ENCODE data around the gene UVRAG. TPM values are rescaled to one million over a fixed set of nuclear protein-coding genes. Genes with fewer than 3 reads are reported as not detected.

The UVRAG gene
- total RNA-seq, 1 experiment from 2014 or later = 29.5 TPM

- Histone ChIP-seq H3K27me3 (ENCODE audit: control insufficient read depth, insufficient read depth, low read length) (no peaks in the 10 kb centered on the region), H3K36me3 (ENCODE audit: control insufficient read depth, insufficient read depth, low read length) (no peaks in the 10 kb centered on the region), H3K9me3 (ENCODE audit: control insufficient read depth, insufficient read depth, low read depth, low read length) (no peaks in the 10 kb centered on the region), H3K27ac (ENCODE audit: low read length) (no peak overlapping the region), H3K4me1 (ENCODE audit: control insufficient read depth, insufficient read depth, low read length) (0 out of 2 replicates have a peak, but pooled peaks cover 3% of the 10 kb centered on the region), H3K4me3 (ENCODE audit: low read depth in 2 of 2, low read length in 2 of 2) (no peak overlapping the region)
- TF ChIP-seq TCF7L2 (IDR thresholded peaks at IDR 0.05; ENCODE audit: low read depth, low read length) = no peak
- TF ChIP-seq CTCF (IDR thresholded peaks at IDR 0.05) = no peak
- no peak for TF ChIP-seq POLR2AphosphoS5 (IDR thresholded peaks at IDR 0.05; ENCODE audit: low read depth, low read length)
- TF ChIP-seq SIN3A (IDR thresholded peaks at IDR 0.05; ENCODE audit: borderline replicate concordance, insufficient read depth, low read depth, low read length) = no peak
- TF ChIP-seq REST (IDR thresholded peaks at IDR 0.05; ENCODE audit: insufficient read depth in 1 of 2, low read depth in 2 of 2, low read length in 1 of 2) = no peak
- DNase-seq (ENCODE audit: low read depth, low spot score) (no peak), ATAC-seq (no peak)
- intact Hi-C loops (cut with micrococcal nuclease; ENCODE audit: unreplicated experiment) = no loop called here
- POLR2A ChIA-PET = interaction anchor here (0.6 to 1.1 kb wide), 3 partner anchors 12 to 17 kb away, joined by 7 to 13 read pairs (median 7); no protein-coding TSS in a partner anchor
- in situ Hi-C loops (cut with HindIII; ENCODE audit: low pct_unique_long_range_greater_than_20kb, low sequenced_read_pairs) = no loop called here
- no TSS peak for BruUV-seq (replicated peaks)
- CTCF ChIA-PET = interaction anchor here (0.6 kb wide), 1 partner anchor 67 kb away, joined by 3 read pairs; no protein-coding TSS in a partner anchor
These were observed 11.6 kb downstream of the UVRAG start for GRCh38 chr11:75826461-75827230.

GRCh38 chr11:75827562-75827961, 12.6 kb downstream of the UVRAG start:
- no peak overlapping the region for H3K4me3 ChIP-seq (ENCODE audit: low read depth in 2 of 2, low read length in 2 of 2)
- DNase-seq (ENCODE audit: low read depth, low spot score) (no peak), ATAC-seq (no peak)
- 0 out of 2 replicates have a peak, but pooled peaks cover 3% of the 10 kb centered on the region for H3K4me1 ChIP-seq (ENCODE audit: control insufficient read depth, insufficient read depth, low read length)
- BruUV-seq (replicated peaks) = no TSS peak
- no peaks in the 10 kb centered on the region for H3K27me3 ChIP-seq (ENCODE audit: control insufficient read depth, insufficient read depth, low read length)
- H3K36me3 ChIP-seq (ENCODE audit: control insufficient read depth, insufficient read depth, low read length) = no peaks in the 10 kb centered on the region
- H3K9me3 ChIP-seq (ENCODE audit: control insufficient read depth, insufficient read depth, low read depth, low read length) = no peaks in the 10 kb centered on the region
- in situ Hi-C loops (cut with HindIII; ENCODE audit: low pct_unique_long_range_greater_than_20kb, low sequenced_read_pairs) (no loop called here), intact Hi-C loops (cut with micrococcal nuclease; ENCODE audit: unreplicated experiment) (no loop called here)
- no peak overlapping the region for H3K27ac ChIP-seq (ENCODE audit: low read length)
- TF ChIP-seq TCF7L2 (IDR thresholded peaks at IDR 0.05; ENCODE audit: low read depth, low read length) (no peak), CTCF (IDR thresholded peaks at IDR 0.05) (no peak), POLR2AphosphoS5 (IDR thresholded peaks at IDR 0.05; ENCODE audit: low read depth, low read length) (no peak), SIN3A (IDR thresholded peaks at IDR 0.05; ENCODE audit: borderline replicate concordance, insufficient read depth, low read depth, low read length) (no peak), REST (IDR thresholded peaks at IDR 0.05; ENCODE audit: insufficient read depth in 1 of 2, low read depth in 2 of 2, low read length in 1 of 2) (no peak)
- CTCF ChIA-PET = no interaction called here
- POLR2A ChIA-PET = no interaction called here

Measured in Panc1 (cell line).